Naive thymus-derived CD4-positive, alpha-beta T cell (primary cell): Measurements from ENCODE around the gene RGS13. TPM values are rescaled to one million over a fixed set of nuclear protein-coding genes. Genes with fewer than 3 reads are reported as not detected.

ENCODE experiments used
- ATAC-seq: fragments of 150-1000 bp; cut with Tn5 transposase; 2 replicates; pipeline ENCODE4 v1.10.0; 2021; ENCODE audit warnings: mild to moderate bottlenecking, moderate library complexity
- CTCF ChIA-PET: fragments of 350-600 bp; sonication (Branson Sonifier 250); formaldehyde crosslinking; loops from one replicate; lab custom pipeline; 2021; ENCODE audit warnings: antibody characterized with exemption; lab: Charles Lee
- POLR2A ChIA-PET: fragments of 350-600 bp; sonication (Branson Sonifier 250); formaldehyde crosslinking; loops from one replicate; lab custom pipeline; 2021; ENCODE audit warnings: antibody characterized with exemption, inconsistent platforms; lab: Charles Lee
- DNase-seq, 9 donors: peaks; one replicate each; pipeline versions ENCODE4 v3.0.0 to v3.0.0-alpha.2; 2020 to 2022; ENCODE audit warnings: mixed read lengths in 1 of 9
- H3K27ac ChIP-seq: one replicate; pipeline ENCODE4 v1.7.0; 2013; ENCODE audit warnings: mild to moderate bottlenecking, low read depth, low read length, moderate library complexity
- H3K27me3 ChIP-seq, 2 donors: one replicate each; pipeline ENCODE4 v1.7.0; 2013; ENCODE audit warnings: low read length in 2 of 2, mild to moderate bottlenecking in 2 of 2, moderate library complexity in 2 of 2; ENCODE audit not compliant: control insufficient read depth in 2 of 2, insufficient read depth in 2 of 2
- H3K36me3 ChIP-seq, 3 experiments: 1 replicate in 2 of 3; 2 replicates in 1 of 3; pipeline ENCODE4 v1.7.0; 2013; ENCODE audit warnings: low read length in 3 of 3, mild to moderate bottlenecking in 3 of 3, moderate library complexity in 1 of 3; ENCODE audit not compliant: insufficient read depth in 3 of 3, control insufficient read depth in 2 of 3
- H3K4me1 ChIP-seq, 2 donors: one replicate each; pipeline ENCODE4 v1.7.0; 2013; ENCODE audit warnings: low read length in 2 of 2, mild to moderate bottlenecking in 2 of 2, moderate library complexity in 1 of 2; ENCODE audit not compliant: control insufficient read depth in 2 of 2, insufficient read depth in 2 of 2
- H3K4me3 ChIP-seq: 2 replicates; pipeline ENCODE4 v1.7.0; 2013; ENCODE audit warnings: mild to moderate bottlenecking, low read length
- H3K9me3 ChIP-seq, 3 experiments: 1 replicate in 2 of 3; 2 replicates in 1 of 3; pipeline ENCODE4 v1.7.0; 2013; ENCODE audit warnings: low read length in 3 of 3; ENCODE audit not compliant: control insufficient read depth in 2 of 3
- H3K27ac Mint-ChIP-seq, 9 donors: one replicate each; pipeline ENCODE4 v1.8.0; 2020 to 2022; ENCODE audit warnings: mixed read lengths in 9 of 9, mild to moderate bottlenecking in 8 of 9, moderate library complexity in 5 of 9, inconsistent platforms in 2 of 9
- H3K27me3 Mint-ChIP-seq, 5 donors: one replicate each; pipeline ENCODE4 v1.8.0; 2021 to 2022; ENCODE audit warnings: mixed read lengths in 5 of 5, mild to moderate bottlenecking in 1 of 5
- H3K36me3 Mint-ChIP-seq, 5 donors: one replicate each; pipeline ENCODE4 v1.8.0; 2020 to 2022; ENCODE audit warnings: mixed read lengths in 5 of 5, mild to moderate bottlenecking in 3 of 5, inconsistent platforms in 1 of 5
- H3K4me1 Mint-ChIP-seq, 7 donors: one replicate each; pipeline ENCODE4 v1.8.0; 2020 to 2022; ENCODE audit warnings: mixed read lengths in 7 of 7, mild to moderate bottlenecking in 3 of 7, inconsistent platforms in 1 of 7
- H3K4me3 Mint-ChIP-seq, 10 donors: one replicate each; pipeline ENCODE4 v1.8.0; 2020 to 2022; ENCODE audit warnings: mild to moderate bottlenecking in 10 of 10, mixed read lengths in 10 of 10, moderate library complexity in 6 of 10, inconsistent platforms in 2 of 10
- H3K9me3 Mint-ChIP-seq, 11 donors: one replicate each; pipeline ENCODE4 v1.8.0; 2020 to 2022; ENCODE audit warnings: mixed read lengths in 11 of 11, mild to moderate bottlenecking in 4 of 11, inconsistent platforms in 1 of 11, moderate library complexity in 1 of 11
- intact Hi-C, 2 donors: fragments of 100-400 bp; cut with micrococcal nuclease; formaldehyde crosslinking; loops; one replicate each; pipeline ENCODE4 v1.15.1; 2023
- polyA plus RNA-seq, 2 donors: library from polyadenylated mRNA; unstranded; fragments of 300-500 nt; fragmentation: Illumina TruSeq; gene quantifications; one replicate each; pipeline ENCODE4 v1.2.3, GENCODE V29; 2021
- total RNA-seq, 6 experiments: library from RNA in 5 of 6; stranded (reverse) in 5 of 6; gene quantifications; 1 replicate in 5 of 6; 2 replicates in 1 of 6; pipeline ENCODE4 v1.2.3 and lab custom pipeline; 2021 to 2026

RGS13 gene
- total RNA-seq = under 1 TPM in 1 of 5 experiments, not detected in 4; 0.56 TPM
- not detected for polyA plus RNA-seq
- total RNA-seq (lab: John Stamatoyannopoulos, UW) = not detected

- peaks cover 0 to 22% (median 10%) of the 10 kb centered on the region in 5 donors for H3K27me3 Mint-ChIP-seq
- no peak within 1 kb of the TSS for H3K27ac ChIP-seq
- H3K27me3 ChIP-seq = no peaks in the 10 kb centered on the region
- ATAC-seq (no peak), DNase-seq (no peak)
- ChIA-PET CTCF (no interaction called here), POLR2A (no interaction called here)
- no peak within 1 kb of the TSS for H3K4me3 Mint-ChIP-seq
- H3K4me3 ChIP-seq = no peak within 1 kb of the TSS
- H3K4me1 ChIP-seq = no peaks in the 10 kb centered on the region
- no peaks in the 10 kb centered on the region for H3K36me3 ChIP-seq
- no peak within 1 kb of the TSS for H3K27ac Mint-ChIP-seq
- no peaks in the 10 kb centered on the region for H3K9me3 ChIP-seq
- H3K9me3 Mint-ChIP-seq = no peaks in the 10 kb centered on the region
- H3K4me1 Mint-ChIP-seq = no peaks in the 10 kb centered on the region
- H3K36me3 Mint-ChIP-seq = no peaks in the 10 kb centered on the region
- intact Hi-C loops = no loop called here
Measured at GRCh38 chr1:192635939-192636338, at the start of gene RGS13. Gene RGS13 (plus strand): TSS chr1:192636147. CDS start chr1:192644335, 8,188 bp downstream.

- Mint-ChIP-seq H3K4me1 (peaks cover 0 to 2% (median 0%) of the 10 kb centered on the region in 7 donors), H3K4me3 (no peak overlapping the region), H3K27me3 (peaks cover 0 to 20% (median 5%) of the 10 kb centered on the region in 5 donors), H3K9me3 (no peaks in the 10 kb centered on the region), H3K36me3 (no peaks in the 10 kb centered on the region), H3K27ac (no peak overlapping the region)
- Histone ChIP-seq H3K9me3 (no peaks in the 10 kb centered on the region), H3K4me3 (no peak overlapping the region), H3K27me3 (no peaks in the 10 kb centered on the region), H3K27ac (no peak overlapping the region), H3K4me1 (no peaks in the 10 kb centered on the region), H3K36me3 (no peaks in the 10 kb centered on the region)
- intact Hi-C loops = no loop called here
- POLR2A ChIA-PET = no interaction called here
- CTCF ChIA-PET = interaction anchor here (1.1 kb wide), 1 partner anchor 9 kb away, joined by 4 read pairs; no protein-coding TSS in a partner anchor
- DNase-seq (no peak), ATAC-seq (no peak)
Measured at GRCh38 chr1:192587386-192588266, 48.3 kb upstream of the RGS13 start.

- no peaks in the 10 kb centered on the region for H3K36me3 ChIP-seq
- ChIA-PET POLR2A (no interaction called here), CTCF (interaction anchor here (1.1 kb wide), 1 partner anchor 10 kb away, joined by 4 read pairs; no protein-coding TSS in a partner anchor)
- H3K27me3 Mint-ChIP-seq = peaks cover 0 to 20% (median 5%) of the 10 kb centered on the region in 5 donors
- no peaks in the 10 kb centered on the region for H3K9me3 ChIP-seq
- H3K4me3 ChIP-seq = no peak overlapping the region
- H3K4me3 Mint-ChIP-seq = no peak overlapping the region
- no peak overlapping the region for H3K27ac ChIP-seq
- no peaks in the 10 kb centered on the region for H3K36me3 Mint-ChIP-seq
- no peak overlapping the region for H3K27ac Mint-ChIP-seq
- ATAC-seq (no peak), DNase-seq (no peak)
- H3K4me1 ChIP-seq = no peaks in the 10 kb centered on the region
- H3K4me1 Mint-ChIP-seq = no peaks in the 10 kb centered on the region
- no peaks in the 10 kb centered on the region for H3K9me3 Mint-ChIP-seq
- H3K27me3 ChIP-seq = no peaks in the 10 kb centered on the region
- intact Hi-C loops = no loop called here
Measured at GRCh38 chr1:192588546-192588945, 47.4 kb upstream of the RGS13 start.

GRCh38 chr1:192589813-192590212, 46.1 kb upstream of the RGS13 start:
- ATAC-seq = no peak
- Histone ChIP-seq H3K4me1 (no peaks in the 10 kb centered on the region), H3K36me3 (no peaks in the 10 kb centered on the region), H3K27ac (no peak overlapping the region), H3K27me3 (no peaks in the 10 kb centered on the region), H3K4me3 (no peak overlapping the region), H3K9me3 (no peaks in the 10 kb centered on the region)
- no peak for DNase-seq
- intact Hi-C loops = no loop called here
- H3K27me3 Mint-ChIP-seq = peaks cover 0 to 20% (median 6%) of the 10 kb centered on the region in 5 donors
- H3K4me3 Mint-ChIP-seq = no peak overlapping the region
- CTCF ChIA-PET = no interaction called here
- H3K9me3 Mint-ChIP-seq = no peaks in the 10 kb centered on the region
- H3K4me1 Mint-ChIP-seq = no peaks in the 10 kb centered on the region
- POLR2A ChIA-PET = no interaction called here
- H3K36me3 Mint-ChIP-seq = no peaks in the 10 kb centered on the region
- H3K27ac Mint-ChIP-seq = no peak overlapping the region

GRCh38 chr1:192592517-192592916, 43.4 kb upstream of the RGS13 start:
- Histone ChIP-seq H3K27me3 (no peaks in the 10 kb centered on the region), H3K4me3 (no peak overlapping the region), H3K9me3 (no peaks in the 10 kb centered on the region), H3K27ac (no peak overlapping the region), H3K4me1 (no peaks in the 10 kb centered on the region), H3K36me3 (no peaks in the 10 kb centered on the region)
- Mint-ChIP-seq H3K4me3 (no peak overlapping the region), H3K36me3 (no peaks in the 10 kb centered on the region), H3K9me3 (no peaks in the 10 kb centered on the region), H3K27me3 (peaks cover 0 to 30% (median 6%) of the 10 kb centered on the region in 5 donors), H3K27ac (no peak overlapping the region), H3K4me1 (peaks cover 0 to 2% (median 0%) of the 10 kb centered on the region in 7 donors)
- POLR2A ChIA-PET = no interaction called here
- DNase-seq (no peak), ATAC-seq (no peak)
- intact Hi-C loops = no loop called here
- CTCF ChIA-PET = interaction anchor here (1.5 kb wide), 1 partner anchor 115 kb away, joined by 4 read pairs; no protein-coding TSS in a partner anchor

GRCh38 chr1:192592981-192593708, 42.8 kb upstream of the RGS13 start:
- no peak overlapping the region for H3K27ac Mint-ChIP-seq

More at GRCh38 chr1:192592981-192593708, 42.8 kb upstream of the RGS13 start:
- Histone ChIP-seq H3K4me3 (no peak overlapping the region), H3K9me3 (no peaks in the 10 kb centered on the region), H3K27ac (no peak overlapping the region), H3K4me1 (no peaks in the 10 kb centered on the region), H3K36me3 (no peaks in the 10 kb centered on the region), H3K27me3 (no peaks in the 10 kb centered on the region)
- no peaks in the 10 kb centered on the region for H3K36me3 Mint-ChIP-seq
- intact Hi-C loops = no loop called here
- H3K4me3 Mint-ChIP-seq = no peak overlapping the region
- no peaks in the 10 kb centered on the region for H3K9me3 Mint-ChIP-seq
- ChIA-PET CTCF (interaction anchor here (0.7 kb wide), 1 partner anchor 218 kb away, joined by 3 read pairs; no protein-coding TSS in a partner anchor), POLR2A (no interaction called here)
- ATAC-seq (no peak), DNase-seq (no peak)
- H3K4me1 Mint-ChIP-seq = peaks cover 0 to 2% (median 0%) of the 10 kb centered on the region in 7 donors
- peaks cover 0 to 27% (median 6%) of the 10 kb centered on the region in 5 donors for H3K27me3 Mint-ChIP-seq
